Hepatocyte (in vitro differentiated cells): ENCODE measurements around the gene EIPR1. TPM values are rescaled to one million over a fixed set of nuclear protein-coding genes. Genes with fewer than 3 reads are reported as not detected.

Experiments
- DNase-seq: peaks from one replicate; pipeline ENCODE4 v3.0.0-alpha.2; 2016; ENCODE audit warnings: low spot score
- H2AFZ ChIP-seq: fragments of 200-600 bp; sonication (generic); 2 replicates; pipeline ENCODE4 v1.6.0; 2016; ENCODE audit warnings: antibody characterized with exemption, mild to moderate bottlenecking
- H3K27ac ChIP-seq: fragments of 200-600 bp; sonication (generic); 2 replicates; pipeline ENCODE4 v1.5.1; 2016; ENCODE audit warnings: mild to moderate bottlenecking
- H3K27me3 ChIP-seq: fragments of 200-600 bp; sonication (generic); 2 replicates; pipeline ENCODE4 v1.6.1; 2016
- H3K36me3 ChIP-seq: fragments of 200-600 bp; sonication (generic); replicated peaks from 2 replicates; pipeline ENCODE4 v1.5.1; 2016; ENCODE audit warnings: low read depth; ENCODE audit not compliant: insufficient read depth
- H3K4me1 ChIP-seq: fragments of 200-600 bp; sonication (generic); 2 replicates; pipeline ENCODE4 v1.5.1; 2016; ENCODE audit warnings: mild to moderate bottlenecking, moderate library complexity; ENCODE audit not compliant: insufficient read depth
- H3K4me2 ChIP-seq: fragments of 200-600 bp; sonication (generic); 2 replicates; pipeline ENCODE4 v1.6.0; 2016
- H3K4me3 ChIP-seq: fragments of 200-600 bp; sonication (generic); 2 replicates; pipeline ENCODE4 v1.5.1; 2016; ENCODE audit warnings: mild to moderate bottlenecking
- H3K79me2 ChIP-seq: fragments of 200-600 bp; sonication (generic); 2 replicates; pipeline ENCODE4 v1.6.0; 2017; ENCODE audit warnings: mild to moderate bottlenecking
- H3K9me2 ChIP-seq: fragments of 200-600 bp; sonication (generic); replicated peaks from 2 replicates; pipeline ENCODE4 v1.6.0; 2017; ENCODE audit warnings: mild to moderate bottlenecking; ENCODE audit not compliant: insufficient read depth
- H3K9me3 ChIP-seq: fragments of 200-600 bp; sonication (generic); 2 replicates; pipeline ENCODE4 v1.5.1; 2016; ENCODE audit warnings: low read depth, mild to moderate bottlenecking
- H4K20me1 ChIP-seq: fragments of 200-600 bp; sonication (generic); 2 replicates; pipeline ENCODE4 v1.6.0; 2016; ENCODE audit warnings: mild to moderate bottlenecking; ENCODE audit not compliant: insufficient read depth, poor library complexity, severe bottlenecking
- CTCF ChIP-seq: fragments of 200-600 bp; sonication (generic); IDR thresholded peaks from 2 replicates; pipeline ENCODE4 v1.5.1; 2016; ENCODE audit warnings: antibody characterized with exemption, mild to moderate bottlenecking; ENCODE audit not compliant: poor library complexity
- EZH2 ChIP-seq: fragments of 200-600 bp; sonication (generic); IDR thresholded peaks from 2 replicates; pipeline ENCODE4 v1.6.1; 2016; ENCODE audit warnings: antibody characterized with exemption, mild to moderate bottlenecking, borderline replicate concordance
- EZH2phosphoT487 ChIP-seq: fragments of 200-600 bp; sonication (generic); IDR thresholded peaks from one replicate; pipeline ENCODE4 v1.6.1; 2018; ENCODE audit warnings: antibody characterized with exemption, mild to moderate bottlenecking, low read depth, moderate library complexity; ENCODE audit not compliant: unreplicated experiment, severe bottlenecking
- WGBS: methylation state at CpG from one replicate; pipeline ENCODE4 v1.1.6; 2016; ENCODE audit warnings: low lambda C conversion rate; ENCODE audit errors: missing lambda C conversion rate; 5-methylcytosine and 5-hydroxymethylcytosine counted together
- polyA plus RNA-seq: library from polyadenylated mRNA; unstranded; fragments of >200 nt; fragmentation: Nextera tagmentation; extraction: Ambion mirVana; gene quantifications from 2 replicates; pipeline ENCODE4 v1.2.1, GENCODE V29; 2016
- total RNA-seq: library from RNA; depleted of rRNA; stranded (reverse); fragments of >200 nt; gene quantifications from 2 replicates; pipeline ENCODE4 v1.2.3, GENCODE V29; 2014

Gene EIPR1
- total and polyA plus RNA-seq, 2 experiments from 2014 or later: 27.4 to 42.3 TPM

- no peak for DNase-seq
- no peak overlapping the region for H3K27ac ChIP-seq
- no peaks in the 10 kb centered on the region for H4K20me1 ChIP-seq
- WGBS: 86% methylated on average over 12 of the region's 12 CpGs
- H3K27me3 ChIP-seq: no peaks in the 10 kb centered on the region
- TF ChIP-seq CTCF (no peak), EZH2phosphoT487 (no peak), EZH2 (no peak)
- no peak overlapping the region for H2AFZ ChIP-seq
- H3K4me3 ChIP-seq: no peak overlapping the region
- H3K79me2 ChIP-seq: no peaks in the 10 kb centered on the region
- no peak overlapping the region for H3K4me2 ChIP-seq
- no peaks in the 10 kb centered on the region for H3K9me3 ChIP-seq
- H3K4me1 ChIP-seq: peaks cover 6% of the 10 kb centered on the region
- no peaks in the 10 kb centered on the region for H3K36me3 ChIP-seq
- no peaks in the 10 kb centered on the region for H3K9me2 ChIP-seq
These were observed 71.7 kb downstream of the EIPR1 start for GRCh38 chr2:3305952-3306351.

GRCh38 chr2:3305431-3305830 lies 72.2 kb downstream of the EIPR1 start:
- DNase-seq: no peak
- no peaks in the 10 kb centered on the region for H3K79me2 ChIP-seq
- H3K4me3 ChIP-seq: no peak overlapping the region
- no peak overlapping the region for H3K4me2 ChIP-seq
- H4K20me1 ChIP-seq: no peaks in the 10 kb centered on the region
- H3K36me3 ChIP-seq: no peaks in the 10 kb centered on the region
- no peaks in the 10 kb centered on the region for H3K9me2 ChIP-seq
- H3K27me3 ChIP-seq: no peaks in the 10 kb centered on the region
- H2AFZ ChIP-seq: no peak overlapping the region
- WGBS: 92% methylated on average over 9 of the region's 9 CpGs
- no peak overlapping the region for H3K27ac ChIP-seq
- peaks cover 6% of the 10 kb centered on the region for H3K4me1 ChIP-seq
- no peaks in the 10 kb centered on the region for H3K9me3 ChIP-seq
- TF ChIP-seq EZH2phosphoT487 (no peak), CTCF (no peak), EZH2 (no peak)

- Histone ChIP-seq H3K79me2 (no peaks in the 10 kb centered on the region), H2AFZ (peak overlapping the region; percentile 13), H3K4me2 (peak overlapping the region; percentile 71), H4K20me1 (no peaks in the 10 kb centered on the region), H3K9me3 (no peaks in the 10 kb centered on the region), H3K27me3 (no peaks in the 10 kb centered on the region), H3K9me2 (no peaks in the 10 kb centered on the region), H3K27ac (peak overlapping the region; percentile 15), H3K36me3 (no peaks in the 10 kb centered on the region), H3K4me1 (peaks cover 6% of the 10 kb centered on the region), H3K4me3 (no peak overlapping the region)
- WGBS: 41% methylated on average over 34 of the region's 34 CpGs
- TF ChIP-seq EZH2: no peak
- no peak for TF ChIP-seq EZH2phosphoT487
- TF ChIP-seq CTCF: peak; percentile 94
- DNase-seq: peak; percentile 92
These were observed 73.8 kb downstream of the EIPR1 start for GRCh38 chr2:3303583-3304406.
